SU-DHL-6 (cell line): ENCODE results near the gene KIF3A.

Experiments used
- EZH2phosphoT487 ChIP-seq: fragments of 200-600 bp; sonication (generic), shearing (Covaris generic); conservative IDR thresholded peaks from 2 replicates; pipeline ENCODE4 v1.6.1; 2018; ENCODE audit warnings: mild to moderate bottlenecking, antibody characterized with exemption, low read length, moderate library complexity, mixed read lengths
- TF ChIP-seq, protein P1 (sequence below): fragments of 200-600 bp; sonication (generic); IDR thresholded peaks from one replicate; pipeline ENCODE4 v1.5.1; 2017; ENCODE audit warnings: antibody characterized with exemption, mild to moderate bottlenecking, low read length, moderate library complexity; ENCODE audit not compliant: insufficient read depth, poor library complexity, severe bottlenecking

- TF ChIP-seq, protein P1, sequence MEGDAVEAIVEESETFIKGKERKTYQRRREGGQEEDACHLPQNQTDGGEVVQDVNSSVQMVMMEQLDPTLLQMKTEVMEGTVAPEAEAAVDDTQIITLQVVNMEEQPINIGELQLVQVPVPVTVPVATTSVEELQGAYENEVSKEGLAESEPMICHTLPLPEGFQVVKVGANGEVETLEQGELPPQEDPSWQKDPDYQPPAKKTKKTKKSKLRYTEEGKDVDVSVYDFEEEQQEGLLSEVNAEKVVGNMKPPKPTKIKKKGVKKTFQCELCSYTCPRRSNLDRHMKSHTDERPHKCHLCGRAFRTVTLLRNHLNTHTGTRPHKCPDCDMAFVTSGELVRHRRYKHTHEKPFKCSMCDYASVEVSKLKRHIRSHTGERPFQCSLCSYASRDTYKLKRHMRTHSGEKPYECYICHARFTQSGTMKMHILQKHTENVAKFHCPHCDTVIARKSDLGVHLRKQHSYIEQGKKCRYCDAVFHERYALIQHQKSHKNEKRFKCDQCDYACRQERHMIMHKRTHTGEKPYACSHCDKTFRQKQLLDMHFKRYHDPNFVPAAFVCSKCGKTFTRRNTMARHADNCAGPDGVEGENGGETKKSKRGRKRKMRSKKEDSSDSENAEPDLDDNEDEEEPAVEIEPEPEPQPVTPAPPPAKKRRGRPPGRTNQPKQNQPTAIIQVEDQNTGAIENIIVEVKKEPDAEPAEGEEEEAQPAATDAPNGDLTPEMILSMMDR = no peak
- TF ChIP-seq EZH2phosphoT487 = no peak
Observed at GRCh38 chr5:132681476-132681831, 55.9 kb downstream of the KIF3A start.
